Heart left ventricle (tissue), 13 donors: ENCODE results near the gene IQGAP2.

Experiments used
- POLR2A ChIP-seq, 2 donors: fragments of 450-650 bp; IDR thresholded peaks; one replicate each; pipeline ENCODE4 v1.6.1; 2017; ENCODE audit warnings: antibody characterized with exemption in 2 of 2, mild to moderate bottlenecking in 2 of 2, moderate library complexity in 2 of 2
- TF ChIP-seq, protein P1 (sequence below), 12 donors: fragments of 200-600 bp; sonication (generic) in 4 of 12; IDR thresholded peaks; one replicate each; pipeline versions ENCODE4 v1.5.0 to v1.8.0; 2018 to 2022; ENCODE audit warnings: antibody characterized with exemption in 12 of 12, mild to moderate bottlenecking in 5 of 12
- donor health status: ischemic (EF 13 %, LVEDD 7.1; RV severe dilation, severe dysfunction).
- donor health status: DM: no; HTN: yes; CAD: no.
- donor health status: DM: no; HTN: no; CAD: no.
- donor health status: ischemic (EF 25% LVEDD 6.9; RV normal size, moderate dysfunction).
- donor health status: ischemic (EF 25% LVEDD 5.7; RV mildly dilated, moderate dysfunction).
- donor health status: ischemic (EF 35%, LVEDD 5.7; RV mildly dilated, moderate dysfunction).
- donor health status: nonischemic (EF 11% LVEDD 7.7; RV severe dilation, severe dysfunction).
- donor health status: DM: yes; HTN: yes; CAD: no.
- donor health status: PGD.
- donor health status: ischemic (EF 29% LVEDD 5.4; RV normal size, mild dysfunction).
- donor health status: nonischemic (EF 23%, LVEDD 6.1; RV moderate dilation, normal function).

DNA sequence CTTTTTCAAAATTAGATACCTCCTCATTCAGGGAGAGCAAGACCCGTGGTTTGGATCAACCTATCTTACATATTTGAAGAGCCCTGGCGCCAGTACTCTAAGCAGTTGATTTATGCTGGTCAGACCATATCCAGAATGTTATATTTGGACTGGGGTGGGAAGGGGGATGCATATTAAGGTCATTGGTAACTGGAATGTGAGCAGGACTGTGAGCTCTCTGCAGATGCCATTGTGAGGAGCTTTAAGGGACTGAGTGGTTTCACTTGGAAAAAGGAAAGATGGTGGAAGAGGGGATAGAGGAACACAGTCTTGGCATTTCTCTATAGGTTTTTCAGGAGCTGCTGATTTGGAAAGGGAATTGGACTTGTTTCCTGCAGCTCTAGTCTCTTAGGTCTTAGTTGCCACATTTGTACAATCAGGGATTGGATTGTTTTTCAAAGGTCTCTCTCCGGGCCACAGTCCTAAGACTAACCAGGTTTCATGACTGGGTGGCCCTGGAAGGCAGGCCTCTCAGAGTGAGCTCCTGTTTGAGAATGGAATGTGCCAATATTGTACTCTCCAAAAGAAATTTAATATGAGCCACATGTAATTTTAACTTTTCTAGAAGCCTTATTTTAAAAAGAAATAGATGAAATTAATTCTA lies 287.1 kb downstream of the IQGAP2 start:
- TF ChIP-seq, protein P1, sequence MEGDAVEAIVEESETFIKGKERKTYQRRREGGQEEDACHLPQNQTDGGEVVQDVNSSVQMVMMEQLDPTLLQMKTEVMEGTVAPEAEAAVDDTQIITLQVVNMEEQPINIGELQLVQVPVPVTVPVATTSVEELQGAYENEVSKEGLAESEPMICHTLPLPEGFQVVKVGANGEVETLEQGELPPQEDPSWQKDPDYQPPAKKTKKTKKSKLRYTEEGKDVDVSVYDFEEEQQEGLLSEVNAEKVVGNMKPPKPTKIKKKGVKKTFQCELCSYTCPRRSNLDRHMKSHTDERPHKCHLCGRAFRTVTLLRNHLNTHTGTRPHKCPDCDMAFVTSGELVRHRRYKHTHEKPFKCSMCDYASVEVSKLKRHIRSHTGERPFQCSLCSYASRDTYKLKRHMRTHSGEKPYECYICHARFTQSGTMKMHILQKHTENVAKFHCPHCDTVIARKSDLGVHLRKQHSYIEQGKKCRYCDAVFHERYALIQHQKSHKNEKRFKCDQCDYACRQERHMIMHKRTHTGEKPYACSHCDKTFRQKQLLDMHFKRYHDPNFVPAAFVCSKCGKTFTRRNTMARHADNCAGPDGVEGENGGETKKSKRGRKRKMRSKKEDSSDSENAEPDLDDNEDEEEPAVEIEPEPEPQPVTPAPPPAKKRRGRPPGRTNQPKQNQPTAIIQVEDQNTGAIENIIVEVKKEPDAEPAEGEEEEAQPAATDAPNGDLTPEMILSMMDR (IDR thresholded peaks at IDR 0.05): no peak
- no peak for TF ChIP-seq POLR2A (IDR thresholded peaks at IDR 0.05)
